HepG2 (cell line): ENCODE measurements around the gene NEURL2. TPM values are rescaled to one million over a fixed set of nuclear protein-coding genes. Genes with fewer than 3 reads are reported as not detected.

ENCODE experiments used
- ETV5 ChIP-seq: IDR thresholded peaks from 2 replicates; pipeline ENCODE4 v1.6.1; 2018; ENCODE audit warnings: missing biosample characterization, missing genetic modification reagents, inconsistent platforms, borderline replicate concordance
- FOXK2 ChIP-seq: fragments of 450-650 bp; IDR thresholded peaks from 2 replicates; pipeline ENCODE4 v1.6.1; 2016
- HMG20A ChIP-seq: IDR thresholded peaks from 2 replicates; pipeline ENCODE4 v1.6.1; 2016; ENCODE audit warnings: borderline replicate concordance
- HNF1B ChIP-seq: sonication (generic); formaldehyde crosslinking; IDR thresholded peaks from 2 replicates; pipeline ENCODE4 v1.5.1; 2020; ENCODE audit warnings: mild to moderate bottlenecking, moderate library complexity, missing genetic modification reagents
- LCORL ChIP-seq, 2 experiments: fragments of 450-650 bp in 1 of 2; sonication (generic) in 1 of 2; formaldehyde crosslinking in 1 of 2; IDR thresholded peaks; 2 replicates each; pipeline versions ENCODE4 v1.5.0 to v1.6.1; 2017 to 2020; ENCODE audit warnings: antibody characterized with exemption in 1 of 2, missing genetic modification reagents in 1 of 2
- NCOA1 ChIP-seq: sonication (generic); formaldehyde crosslinking; IDR thresholded peaks from 2 replicates; pipeline ENCODE4 v1.9.0; 2021; ENCODE audit warnings: missing genetic modification reagents
- PHF21A ChIP-seq: sonication (generic); formaldehyde crosslinking; IDR thresholded peaks from 2 replicates; pipeline ENCODE4 v1.5.0; 2020; ENCODE audit warnings: mild to moderate bottlenecking, missing genetic modification reagents
- RFX5 ChIP-seq: IDR thresholded peaks from 2 replicates; pipeline ENCODE4 v1.6.1; 2011; ENCODE audit warnings: low read depth, low read length, improper control_type of control experiment
- SALL1 ChIP-seq: sonication (generic); formaldehyde crosslinking; IDR thresholded peaks from 2 replicates; pipeline ENCODE4 v1.8.0; 2022; ENCODE audit warnings: mild to moderate bottlenecking, missing genetic modification reagents
- SAP130 ChIP-seq: IDR thresholded peaks from 2 replicates; pipeline ENCODE4 v1.6.1; 2016; ENCODE audit warnings: low read depth
- SMYD3 ChIP-seq: sonication (generic); formaldehyde crosslinking; IDR thresholded peaks from 2 replicates; pipeline ENCODE4 v1.8.1; 2023; ENCODE audit warnings: mild to moderate bottlenecking, missing genetic modification reagents
- SNAPC2 ChIP-seq: sonication (generic); formaldehyde crosslinking; IDR thresholded peaks from 2 replicates; pipeline ENCODE4 v1.8.1; 2022; ENCODE audit warnings: mild to moderate bottlenecking, missing genetic modification reagents
- STAT5B ChIP-seq: sonication (generic); formaldehyde crosslinking; IDR thresholded peaks from 2 replicates; pipeline ENCODE4 v1.4.0; 2020; ENCODE audit warnings: missing genetic modification reagents
- TBX2 ChIP-seq: sonication (generic); formaldehyde crosslinking; IDR thresholded peaks from 2 replicates; pipeline ENCODE4 v1.5.0; 2020; ENCODE audit warnings: missing genetic modification reagents, mild to moderate bottlenecking, borderline replicate concordance
- TFAP4 ChIP-seq: sonication (generic); IDR thresholded peaks from 2 replicates; pipeline ENCODE4 v1.6.1; 2016; ENCODE audit warnings: low read depth, borderline replicate concordance
- UBTF ChIP-seq: sonication (generic); formaldehyde crosslinking; IDR thresholded peaks from 2 replicates; pipeline ENCODE4 v1.4.0; 2020; ENCODE audit warnings: mild to moderate bottlenecking, missing genetic modification reagents
- ZBTB44 ChIP-seq: sonication (generic); formaldehyde crosslinking; IDR thresholded peaks from 2 replicates; pipeline ENCODE4 v1.4.0; 2020; ENCODE audit warnings: missing genetic modification reagents
- ZFP90 ChIP-seq: sonication (generic); formaldehyde crosslinking; IDR thresholded peaks from 2 replicates; pipeline ENCODE4 v1.8.0; 2022; ENCODE audit warnings: missing genetic modification reagents, mild to moderate bottlenecking, inconsistent platforms, borderline replicate concordance
- ZNF136 ChIP-seq: sonication (generic); formaldehyde crosslinking; IDR thresholded peaks from 2 replicates; pipeline ENCODE4 v1.8.1; 2022; ENCODE audit warnings: low read depth, mild to moderate bottlenecking, moderate library complexity, missing genetic modification reagents
- ZNF34 ChIP-seq: sonication (generic); formaldehyde crosslinking; IDR thresholded peaks from 2 replicates; pipeline ENCODE4 v1.4.0; 2020; ENCODE audit warnings: mild to moderate bottlenecking, missing genetic modification reagents, borderline replicate concordance
- ZNF816 ChIP-seq: sonication (generic); formaldehyde crosslinking; IDR thresholded peaks from 2 replicates; pipeline ENCODE4 v1.8.0; 2022; ENCODE audit warnings: missing genetic modification reagents, mild to moderate bottlenecking, borderline replicate concordance
- polyA plus RNA-seq, 8 experiments: library from polyadenylated mRNA; depleted of rRNA in 3 of 8; stranded (reverse) in 7 of 8; unstranded in 1 of 8; fragments of >200 nt; fragmentation: Illumina TruSeq in 4 of 8; extraction: Trizol in 4 of 8; gene quantifications; 2 replicates each; pipeline versions ENCODE4 v1.2.1 to v1.2.3, GENCODE V29; 2011 to 2016; ENCODE audit warnings: low read depth in 4 of 8, missing spikeins in 1 of 8, mixed read lengths in 1 of 8; ENCODE audit not compliant: insufficient read depth in 1 of 8
- total RNA-seq, 5 experiments: library from RNA; depleted of rRNA; stranded (reverse); fragments of >200 nt; fragmentation: Illumina TruSeq; extraction: Trizol; gene quantifications; 2 replicates each; pipeline ENCODE4 v1.2.3, GENCODE V29; 2016; ENCODE audit warnings: low read depth in 1 of 5

The NEURL2 gene
- total and polyA plus RNA-seq, 2 of the 13 experiments (the other 11 are each of a cell fraction or from before 2014, with no cell fraction given), result 7.2 to 9.7 TPM

GRCh38 chr20:45924391-45925261, 33.6 kb upstream of the NEURL2 start (continued):
- TF ChIP-seq TFAP4, result peak; percentile 89
- TF ChIP-seq TBX2 (CRISPR knock-in tag), result peak; percentile 46; the same call in 1 of the 2 replicates
- TF ChIP-seq ZFP90 (CRISPR knock-in tag), result no peak
- TF ChIP-seq NCOA1 (CRISPR knock-in tag), result no peak
- TF ChIP-seq ETV5 (CRISPR knock-in tag), result peak; percentile 66; the same call in 1 of the 2 replicates
- TF ChIP-seq ZNF816 (CRISPR knock-in tag), result peak; percentile 59; the same call in 1 of the 2 replicates
- no peak for TF ChIP-seq ZNF34 (CRISPR knock-in tag)
- peak; percentile 76 for TF ChIP-seq HNF1B (CRISPR knock-in tag)
- peak; percentile 78 for TF ChIP-seq FOXK2
- peak; percentile 67 for TF ChIP-seq SALL1 (CRISPR knock-in tag)
- 0 out of 2 replicates have a peak, but pooled peaks have one; percentile 33 for TF ChIP-seq SNAPC2 (CRISPR knock-in tag)
- TF ChIP-seq UBTF (CRISPR knock-in tag), result peak; percentile 37; the same call in 1 of the 2 replicates
- 0 out of 2 replicates have a peak, but pooled peaks have one; percentile 35 for TF ChIP-seq SMYD3 (CRISPR knock-in tag)
- TF ChIP-seq LCORL (IDR thresholded peaks at IDR 0.05), result no peak
- 0 out of 2 replicates have a peak, but pooled peaks have one; percentile 33 for TF ChIP-seq LCORL (CRISPR knock-in tag; IDR thresholded peaks at IDR 0.05)
- TF ChIP-seq HMG20A, result peak; percentile 52; the same call in 1 of the 2 replicates
- TF ChIP-seq STAT5B (CRISPR knock-in tag), result no peak
- TF ChIP-seq PHF21A (CRISPR knock-in tag), result 0 out of 2 replicates have a peak, but pooled peaks have one; percentile 26
- peak; percentile 30; the same call in 1 of the 2 replicates for TF ChIP-seq RFX5
- no peak for TF ChIP-seq ZBTB44 (CRISPR knock-in tag)
- TF ChIP-seq SAP130 (CRISPR knock-in tag), result peak; percentile 65
- TF ChIP-seq ZNF136 (CRISPR knock-in tag), result 0 out of 2 replicates have a peak, but pooled peaks have one; percentile 46
